IPS-NIHi11 (cell line): Measurements from ENCODE around the gene PREX1.
A peak's percentile ranks its signal among the peaks of the same experiment; 100 is the strongest.

ENCODE experiments used
- DNase-seq: peaks from one replicate; pipeline ENCODE4 v3.0.0; 2012; ENCODE audit warnings: mixed read lengths, low spot score

Gene PREX1

DNA sequence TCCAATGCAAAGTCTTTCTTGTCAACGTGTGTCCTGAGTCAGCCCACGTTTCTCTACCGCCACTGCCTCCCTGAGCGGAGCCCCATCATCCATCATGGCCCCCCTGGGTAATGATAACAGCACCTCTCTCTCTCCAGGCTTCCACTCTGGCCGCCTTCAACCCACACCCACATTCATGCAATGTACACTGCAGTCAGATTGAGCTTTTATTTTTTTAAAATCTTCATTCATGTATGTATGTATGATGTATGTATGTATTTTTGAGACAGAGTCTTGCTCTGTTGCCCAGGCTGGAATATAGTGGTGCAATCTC, 245.2 kb downstream of the PREX1 start:
- no peak for DNase-seq

DNA sequence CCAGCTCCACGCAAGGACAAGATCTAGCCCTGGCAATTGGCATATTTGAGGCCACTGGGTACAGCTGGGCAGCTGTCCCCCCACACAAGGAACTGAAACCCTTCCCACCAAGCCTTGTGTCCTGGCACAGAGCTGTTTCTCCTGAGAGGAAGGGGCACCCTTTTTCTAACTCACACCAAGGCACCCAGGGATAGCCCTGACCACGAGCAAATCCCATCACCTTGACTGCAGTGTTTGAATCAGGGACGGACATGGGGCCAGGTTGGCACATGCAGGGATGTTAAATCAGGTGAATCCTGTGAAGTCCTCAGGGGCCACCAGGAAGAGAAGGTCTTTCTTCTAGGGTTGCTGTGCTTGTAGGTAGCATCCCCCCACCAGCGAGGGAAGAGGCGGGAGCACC, 246.6 kb downstream of the PREX1 start:
- DNase-seq, result no peak

GRCh38 chr20:48578397-48579098, 249.3 kb downstream of the PREX1 start:
- no peak for DNase-seq

- no peak for DNase-seq
Observed at GRCh38 chr20:48577557-48577956, 250.2 kb downstream of the PREX1 start.

GRCh38 chr20:48574383-48574782, 253.4 kb downstream of the PREX1 start:
- DNase-seq, result peak; percentile 67
